Measurements from ENCODE around the gene SKOR2. TPM values are rescaled to one million over a fixed set of nuclear protein-coding genes. Genes with fewer than 3 reads are reported as not detected.

The SKOR2 gene
- total and polyA plus RNA-seq, 2 of the 4 experiments (the other 2 are of a cell fraction), result not detected

- BruUV-seq (replicated peaks), result no TSS peak
- Histone ChIP-seq H3K56ac (ENCODE audit: extremely low read depth, insufficient read depth, low read length) (no peak overlapping the region), H4K20me1 (ENCODE audit: insufficient read depth, low read length) (no peaks in the 10 kb centered on the region), H2BK20ac (ENCODE audit: low read depth, low read length) (no peak overlapping the region), H3K9me1 (ENCODE audit: insufficient read depth, low read length) (no peaks in the 10 kb centered on the region), H3K36me3 (ENCODE audit: control insufficient read depth, insufficient read depth, low read length) (no peaks in the 10 kb centered on the region), H2AFZ (replicated peaks; ENCODE audit: low read length, poor library complexity) (no peak overlapping the region), H2AK9ac (replicated peaks; ENCODE audit: low read depth, low read length, poor library complexity) (no peak overlapping the region), H3K4me2 (ENCODE audit: low read depth, low read length) (no peak overlapping the region), H3K4me3 (ENCODE audit: insufficient read depth, low read depth, low read length) (no peak overlapping the region), H3K9ac (ENCODE audit: low read depth, low read length) (no peak overlapping the region), H3K27ac (ENCODE audit: insufficient read depth, low read length) (no peak overlapping the region), H2BK120ac (ENCODE audit: low read depth, low read length) (no peak overlapping the region), H2BK5ac (ENCODE audit: low read depth, low read length, poor library complexity, severe bottlenecking) (no peak overlapping the region), H3K4me1 (ENCODE audit: control insufficient read depth, insufficient read depth, low read length) (no peaks in the 10 kb centered on the region), H2BK15ac (ENCODE audit: low read depth, low read length) (no peak overlapping the region), H3K4ac (ENCODE audit: low read depth, low read length) (no peak overlapping the region), H3K9me3 (ENCODE audit: control insufficient read depth, insufficient read depth, low read length) (no peaks in the 10 kb centered on the region), H4K5ac (ENCODE audit: low read depth, low read length) (no peak overlapping the region), H3K14ac (replicated peaks; ENCODE audit: low read depth, low read length) (no peak overlapping the region), H4K8ac (ENCODE audit: low read depth in 2 of 2, low read length in 2 of 2) (no peak overlapping the region), H4K91ac (ENCODE audit: insufficient read depth, low read depth, low read length) (no peak overlapping the region), H3K23ac (ENCODE audit: low read depth, low read length) (no peak overlapping the region), H3K27me3 (ENCODE audit: control insufficient read depth, insufficient read depth, low read length) (no peaks in the 10 kb centered on the region), H2AK5ac (ENCODE audit: low read depth, low read length) (no peak overlapping the region), H3K18ac (ENCODE audit: low read depth, low read length) (no peak overlapping the region), H3K79me1 (ENCODE audit: low read depth in 1 of 2, low read length in 2 of 2) (no peaks in the 10 kb centered on the region)
- ATAC-seq (ENCODE audit: low read depth), result no peak
- no CpG with 5 or more reads among the region's 3 CpGs for WGBS, 2 experiments (ENCODE audit: extremely low coverage in 2 of 2, insufficient read length in 1 of 2)
- TF ChIP-seq, protein P1, sequence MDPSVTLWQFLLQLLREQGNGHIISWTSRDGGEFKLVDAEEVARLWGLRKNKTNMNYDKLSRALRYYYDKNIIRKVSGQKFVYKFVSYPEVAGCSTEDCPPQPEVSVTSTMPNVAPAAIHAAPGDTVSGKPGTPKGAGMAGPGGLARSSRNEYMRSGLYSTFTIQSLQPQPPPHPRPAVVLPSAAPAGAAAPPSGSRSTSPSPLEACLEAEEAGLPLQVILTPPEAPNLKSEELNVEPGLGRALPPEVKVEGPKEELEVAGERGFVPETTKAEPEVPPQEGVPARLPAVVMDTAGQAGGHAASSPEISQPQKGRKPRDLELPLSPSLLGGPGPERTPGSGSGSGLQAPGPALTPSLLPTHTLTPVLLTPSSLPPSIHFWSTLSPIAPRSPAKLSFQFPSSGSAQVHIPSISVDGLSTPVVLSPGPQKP (IDR thresholded peaks at IDR 0.05; ENCODE audit: borderline replicate concordance, low read depth, low read length), result no peak
- TF ChIP-seq, protein P2, sequence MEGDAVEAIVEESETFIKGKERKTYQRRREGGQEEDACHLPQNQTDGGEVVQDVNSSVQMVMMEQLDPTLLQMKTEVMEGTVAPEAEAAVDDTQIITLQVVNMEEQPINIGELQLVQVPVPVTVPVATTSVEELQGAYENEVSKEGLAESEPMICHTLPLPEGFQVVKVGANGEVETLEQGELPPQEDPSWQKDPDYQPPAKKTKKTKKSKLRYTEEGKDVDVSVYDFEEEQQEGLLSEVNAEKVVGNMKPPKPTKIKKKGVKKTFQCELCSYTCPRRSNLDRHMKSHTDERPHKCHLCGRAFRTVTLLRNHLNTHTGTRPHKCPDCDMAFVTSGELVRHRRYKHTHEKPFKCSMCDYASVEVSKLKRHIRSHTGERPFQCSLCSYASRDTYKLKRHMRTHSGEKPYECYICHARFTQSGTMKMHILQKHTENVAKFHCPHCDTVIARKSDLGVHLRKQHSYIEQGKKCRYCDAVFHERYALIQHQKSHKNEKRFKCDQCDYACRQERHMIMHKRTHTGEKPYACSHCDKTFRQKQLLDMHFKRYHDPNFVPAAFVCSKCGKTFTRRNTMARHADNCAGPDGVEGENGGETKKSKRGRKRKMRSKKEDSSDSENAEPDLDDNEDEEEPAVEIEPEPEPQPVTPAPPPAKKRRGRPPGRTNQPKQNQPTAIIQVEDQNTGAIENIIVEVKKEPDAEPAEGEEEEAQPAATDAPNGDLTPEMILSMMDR (conservative IDR thresholded peaks at IDR 0.05; ENCODE audit: low read depth, low read length), result no peak
- TF ChIP-seq NFE2L2 (IDR thresholded peaks at IDR 0.05; ENCODE audit: low read depth, low read length), result no peak
- no peak for TF ChIP-seq USF2 (IDR thresholded peaks at IDR 0.05; ENCODE audit: low read depth, low read length)
- no peak for TF ChIP-seq POLR2A (IDR thresholded peaks at IDR 0.05; ENCODE audit: low read depth, low read length)
- TF ChIP-seq CHD1 (IDR thresholded peaks at IDR 0.05; ENCODE audit: low read depth, low read length), result no peak
- no peak for TF ChIP-seq SMC3 (IDR thresholded peaks at IDR 0.05; ENCODE audit: low read depth, low read length)
- no peak for TF ChIP-seq RCOR1 (IDR thresholded peaks at IDR 0.05; ENCODE audit: insufficient replicate concordance, low read length)
- TF ChIP-seq BHLHE40 (IDR thresholded peaks at IDR 0.05; ENCODE audit: low read depth, low read length), result no peak
- no peak for TF ChIP-seq MXI1 (IDR thresholded peaks at IDR 0.05; ENCODE audit: borderline replicate concordance, low read depth, low read length)
- TF ChIP-seq FOS (IDR thresholded peaks at IDR 0.05; ENCODE audit: low read depth, low read length), result no peak
- TF ChIP-seq RFX5 (IDR thresholded peaks at IDR 0.05; ENCODE audit: low read depth, low read length), result no peak
- TF ChIP-seq CEBPB (IDR thresholded peaks at IDR 0.05; ENCODE audit: low read depth, low read length), result no peak
- TF ChIP-seq RAD21 (IDR thresholded peaks at IDR 0.05; ENCODE audit: low read length), result no peak
- TF ChIP-seq MAZ (IDR thresholded peaks at IDR 0.05; ENCODE audit: borderline replicate concordance, low read depth, low read length), result no peak
- TF ChIP-seq MAFK (IDR thresholded peaks at IDR 0.05; ENCODE audit: low read depth, low read length), result no peak
- ChIA-PET POLR2A (ENCODE audit: unreplicated experiment) (no interaction called here), CTCF (no interaction called here)
- intact Hi-C loops (cut with micrococcal nuclease), result no loop called here
- no peak for DNase-seq
- in situ Hi-C loops (cut with MboI; ENCODE audit: low sequenced_read_pairs), result no loop called here
- dilution Hi-C loops (cut with HindIII; ENCODE audit: low sequenced_read_pairs, unreplicated experiment), result no loop called here
Measured at GRCh38 chr18:47294801-47295200, 43.3 kb upstream of the SKOR2 start.

All from IMR-90 (cell line).